Stimulated activated CD4-positive, alpha-beta T cell treated with anti-CD3 and anti-CD28 coated beads, Interleukin-4, amount 100 ng/mL, for 4 hours (primary cell): ENCODE results near the gene TLE2.
"Not testable (repeated sequence)": the region's sequence is repeated elsewhere in the genome, so short reads cannot be mapped to it uniquely, and the experiment has no call there.

ENCODE experiments used
- DNase-seq, 2 experiments: peaks; one replicate each; pipeline ENCODE4 v3.0.0-alpha.2; 2020

Gene TLE2

DNA sequence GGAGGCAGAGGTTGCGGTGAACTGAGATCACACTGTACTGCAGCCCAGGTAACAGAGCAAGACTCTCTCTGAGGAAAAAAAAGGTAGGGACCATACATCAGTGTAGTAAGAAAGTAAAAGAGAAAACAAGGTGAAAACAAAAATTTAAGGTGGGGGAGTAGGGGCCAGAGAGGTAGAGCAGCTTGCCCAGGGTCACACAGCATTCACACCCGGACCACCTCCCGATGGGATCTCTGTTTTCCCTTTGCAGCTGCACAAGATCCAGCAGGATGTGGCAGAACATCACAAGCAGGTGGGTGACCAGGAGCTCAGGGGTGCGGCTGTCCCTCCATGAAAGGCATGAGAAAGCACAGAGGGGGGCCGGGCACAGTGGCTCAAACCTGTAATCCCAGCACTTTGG is 47.2 kb downstream of the TLE2 start:
- no peak for DNase-seq

- no peak for DNase-seq
Measured at GRCh38 chr19:2978772-2979171, 50.3 kb downstream of the TLE2 start.

- no peak for DNase-seq
Measured at GRCh38 chr19:2978166-2978767, 50.8 kb downstream of the TLE2 start.

GRCh38 chr19:2977746-2978138 is 51.3 kb downstream of the TLE2 start:
- DNase-seq, result no peak

- peak; percentile 90 to 95 for DNase-seq
Measured at GRCh38 chr19:2977001-2977745, 51.9 kb downstream of the TLE2 start, which contains the start of gene TLE6. Gene TLE6, plus strand, starts transcription at chr19:2977564. Its CDS starts 670 bp downstream, at chr19:2978234.

DNA sequence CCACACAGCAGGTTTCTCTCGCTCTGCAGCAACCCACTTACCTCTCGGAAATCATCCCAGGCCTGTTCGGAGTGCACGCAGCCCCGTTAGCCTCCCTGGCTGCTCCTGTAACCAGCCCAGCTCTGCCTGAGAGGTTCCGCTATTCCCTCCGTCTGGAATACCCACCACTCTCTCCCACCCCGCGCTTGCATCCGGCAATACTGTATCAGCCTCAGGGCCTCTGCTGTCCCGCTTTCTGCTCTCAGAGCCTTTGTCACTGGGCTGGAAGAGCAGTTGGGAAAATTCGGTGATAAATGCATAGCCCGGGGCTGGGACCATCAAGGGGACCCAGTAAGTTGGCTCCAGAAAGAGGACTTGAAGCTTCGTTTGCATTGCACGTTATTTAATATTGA is 52.5 kb downstream of the TLE2 start:
- no peak for DNase-seq

GRCh38 chr19:2974342-2975041 is 54.6 kb downstream of the TLE2 start:
- no peak for DNase-seq

DNA sequence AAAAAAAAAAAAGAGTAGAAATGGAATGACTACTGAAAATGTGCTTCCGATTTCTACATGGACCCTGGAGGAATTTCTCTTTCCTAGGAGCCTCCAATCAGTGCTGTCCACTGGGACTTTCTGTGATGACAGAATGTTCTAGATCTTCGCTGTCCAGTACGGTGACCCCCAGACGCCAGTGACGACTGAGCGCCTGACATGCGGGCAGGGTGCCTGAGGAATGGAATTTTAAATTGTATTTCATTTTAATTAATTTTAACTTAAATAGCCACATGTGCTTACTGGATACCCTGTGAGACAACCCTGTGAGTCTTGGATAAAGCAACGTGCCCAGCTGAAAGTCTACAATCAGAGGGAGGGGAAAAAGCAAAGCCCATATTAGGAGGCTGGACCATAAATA is 55.9 kb downstream of the TLE2 start:
- no peak for DNase-seq

GRCh38 chr19:2970201-2970835 is 58.8 kb downstream of the TLE2 start:
- DNase-seq, result no peak

- no peak for DNase-seq
Measured at GRCh38 chr19:2969104-2969504, 60.0 kb downstream of the TLE2 start.

DNA sequence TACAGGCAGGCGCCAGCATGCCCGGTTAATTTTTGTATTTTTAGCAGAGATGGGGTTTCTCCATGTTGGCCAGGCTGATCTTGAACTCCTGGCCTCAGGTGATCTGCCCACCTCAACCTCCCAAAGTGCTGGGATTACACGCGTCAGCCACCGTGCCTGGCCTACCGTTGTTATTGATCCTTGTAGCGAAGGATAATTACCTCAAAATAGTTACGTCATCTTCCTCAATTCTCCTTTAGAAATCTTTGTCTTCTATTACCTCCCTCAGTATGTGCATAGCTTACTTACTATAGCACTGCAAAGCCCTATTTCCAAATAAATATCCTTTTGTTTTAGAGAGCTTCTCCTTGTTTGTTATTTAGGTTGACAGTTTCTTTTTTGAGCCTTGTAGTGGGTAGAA is 61.1 kb downstream of the TLE2 start:
- no peak for DNase-seq

DNA sequence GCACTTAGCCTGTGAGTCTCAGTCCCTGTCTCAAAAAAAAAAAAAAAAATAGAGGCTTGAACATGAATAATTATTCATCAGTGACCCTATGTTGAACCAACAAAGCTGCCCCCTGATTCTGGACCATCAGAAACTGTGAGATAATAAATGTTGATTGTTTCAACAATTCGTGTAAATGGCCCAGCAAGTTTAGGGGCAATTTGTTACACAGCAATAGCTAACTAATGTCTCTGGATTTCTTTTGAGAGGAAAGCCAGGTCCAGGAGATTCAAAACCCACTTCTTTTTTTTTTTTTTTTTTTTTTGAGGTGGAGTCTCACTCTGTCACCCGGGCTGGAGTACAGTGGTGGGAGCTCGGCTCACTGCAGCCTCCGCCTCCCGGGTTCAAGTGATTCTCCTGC is 64.2 kb downstream of the TLE2 start:
- DNase-seq, result no peak

DNA sequence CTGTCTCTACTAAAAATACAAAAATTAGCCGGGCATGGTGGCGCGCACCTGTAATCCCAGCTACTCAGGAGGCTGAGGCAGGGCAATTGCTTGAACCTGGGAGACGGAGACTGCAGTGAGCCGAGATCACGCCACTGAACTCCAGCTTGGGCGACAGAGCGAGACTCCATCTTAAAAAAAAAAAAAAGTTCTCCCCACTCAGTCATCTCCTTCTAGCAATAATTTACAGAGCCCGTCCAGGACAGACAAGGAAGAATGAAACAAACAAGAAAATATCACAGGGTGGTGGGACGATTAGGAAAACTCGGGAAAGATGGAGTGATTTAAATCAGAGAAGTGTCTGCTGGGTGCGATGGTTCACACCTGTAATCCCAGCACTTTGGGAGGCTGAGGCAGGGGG is 65.4 kb downstream of the TLE2 start:
- DNase-seq, result not testable (repeated sequence)

DNA sequence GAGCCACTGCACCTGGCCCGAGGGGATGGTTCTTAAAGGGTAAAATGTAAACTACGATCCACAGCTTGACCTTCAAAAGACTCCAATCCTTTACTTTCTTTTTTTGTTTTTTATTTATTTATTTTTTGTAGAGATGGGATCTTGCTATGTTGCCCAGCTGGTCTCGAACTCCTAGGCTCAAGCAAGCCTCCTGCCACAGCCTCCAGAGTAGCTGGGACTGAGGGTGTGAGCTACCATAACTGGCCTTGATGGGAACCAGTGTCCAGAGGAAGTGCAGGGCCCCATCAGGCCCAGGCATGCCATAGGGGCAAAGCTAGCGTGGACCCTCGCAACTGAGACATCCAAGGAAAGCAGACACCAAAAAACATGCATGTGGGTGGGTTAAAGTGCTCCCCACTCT is 66.0 kb downstream of the TLE2 start:
- no peak for DNase-seq

DNA sequence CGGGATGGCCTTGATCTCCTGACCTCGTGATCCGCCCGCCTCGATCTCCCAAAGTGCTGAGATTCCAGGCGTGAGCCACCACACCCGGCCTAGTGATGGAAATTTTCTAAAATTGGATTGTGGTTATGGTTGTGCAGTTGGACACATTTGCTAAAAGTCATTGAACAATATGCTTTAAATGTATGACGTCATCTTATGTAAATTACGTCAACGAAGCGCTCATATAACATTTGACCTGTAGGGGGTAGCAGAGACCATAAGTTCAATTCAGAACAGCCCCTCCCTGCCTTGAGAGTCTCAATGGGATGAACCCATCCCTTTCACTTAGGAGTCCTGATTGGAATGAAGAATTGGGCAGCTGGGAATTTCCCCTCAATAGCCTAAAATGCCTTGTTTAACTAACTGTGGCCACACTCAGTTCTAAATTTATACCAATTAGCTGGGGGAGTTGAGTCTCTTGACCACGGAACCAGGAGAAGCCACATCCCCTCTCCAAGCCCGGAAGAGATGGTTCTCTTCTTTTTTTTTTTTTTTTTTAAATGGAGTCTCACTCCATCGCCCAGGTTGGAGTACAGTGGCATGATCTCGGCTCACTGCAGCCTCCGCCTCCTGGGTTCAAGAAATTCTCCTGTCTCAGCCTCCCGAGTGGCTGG is 66.9 kb downstream of the TLE2 start:
- DNase-seq, result peak in 1 of 2 experiments; percentile 14

GRCh38 chr19:2960120-2960519 is 69.0 kb downstream of the TLE2 start:
- DNase-seq, result no peak

DNA sequence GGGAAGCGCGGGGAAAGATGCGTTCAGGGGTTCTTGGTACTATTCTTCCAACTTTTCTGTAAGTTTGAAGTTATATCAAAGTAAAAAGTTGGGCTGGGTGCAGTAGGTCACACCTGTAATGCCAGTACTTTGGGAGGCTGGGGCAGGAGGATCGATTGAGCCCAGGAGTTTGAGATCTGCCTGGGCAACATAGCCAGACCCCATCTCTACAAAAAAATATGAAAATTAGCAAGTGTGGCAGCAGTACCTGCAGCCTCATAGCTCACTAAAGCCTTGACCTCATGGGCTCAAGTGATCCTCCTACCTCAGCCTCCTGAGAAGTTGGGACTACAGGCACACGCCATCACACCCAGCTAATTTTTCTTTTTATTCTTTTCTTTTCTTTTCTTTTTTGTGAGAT is 71.9 kb downstream of the TLE2 start:
- no peak for DNase-seq

DNA sequence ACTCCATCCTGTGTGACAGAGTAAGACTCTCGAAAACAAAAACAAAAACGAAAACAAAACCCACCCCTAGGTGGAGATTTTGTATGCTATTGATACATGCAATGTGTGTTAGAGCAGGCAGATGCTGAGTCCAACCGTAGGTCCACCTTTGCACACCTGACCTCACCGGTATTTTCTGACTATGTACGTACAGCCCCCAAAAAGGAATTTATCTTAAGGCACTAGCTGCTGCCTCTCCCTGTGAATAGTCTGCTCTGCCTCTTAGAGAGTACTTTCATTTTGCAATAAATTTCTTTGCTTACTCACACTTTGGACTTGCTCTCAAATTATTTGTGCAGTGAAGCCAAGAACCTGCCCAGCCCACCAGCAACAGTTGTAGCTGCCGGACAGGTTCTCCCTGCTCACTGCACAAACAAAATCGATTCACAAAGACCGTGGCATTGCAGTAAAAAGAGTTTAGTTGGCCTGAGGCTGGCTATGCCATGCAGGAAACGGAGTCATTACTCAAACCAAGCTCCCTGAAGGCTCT is 76.1 kb downstream of the TLE2 start:
- DNase-seq, result no peak

- DNase-seq, result peak; percentile 100
Measured at GRCh38 chr19:2950286-2951124, 78.6 kb downstream of the TLE2 start.

- no peak for DNase-seq
Measured at GRCh38 chr19:2949939-2950285, 79.2 kb downstream of the TLE2 start.
